Stimulated activated CD4-positive, alpha-beta T cell treated with anti-CD3 and anti-CD28 coated beads, TNF-alpha, amount 100 ng/mL, for 24 hours (primary cell): ENCODE measurements around the gene IRF4.
"Not testable (repeated sequence)": the region's sequence is repeated elsewhere in the genome, so short reads cannot be mapped to it uniquely, and the experiment has no call there.

Experiments
- DNase-seq, 3 experiments: peaks; one replicate each; pipeline ENCODE4 v3.0.0-alpha.2; 2020; ENCODE audit warnings: low read depth in 3 of 3

IRF4 gene

DNA sequence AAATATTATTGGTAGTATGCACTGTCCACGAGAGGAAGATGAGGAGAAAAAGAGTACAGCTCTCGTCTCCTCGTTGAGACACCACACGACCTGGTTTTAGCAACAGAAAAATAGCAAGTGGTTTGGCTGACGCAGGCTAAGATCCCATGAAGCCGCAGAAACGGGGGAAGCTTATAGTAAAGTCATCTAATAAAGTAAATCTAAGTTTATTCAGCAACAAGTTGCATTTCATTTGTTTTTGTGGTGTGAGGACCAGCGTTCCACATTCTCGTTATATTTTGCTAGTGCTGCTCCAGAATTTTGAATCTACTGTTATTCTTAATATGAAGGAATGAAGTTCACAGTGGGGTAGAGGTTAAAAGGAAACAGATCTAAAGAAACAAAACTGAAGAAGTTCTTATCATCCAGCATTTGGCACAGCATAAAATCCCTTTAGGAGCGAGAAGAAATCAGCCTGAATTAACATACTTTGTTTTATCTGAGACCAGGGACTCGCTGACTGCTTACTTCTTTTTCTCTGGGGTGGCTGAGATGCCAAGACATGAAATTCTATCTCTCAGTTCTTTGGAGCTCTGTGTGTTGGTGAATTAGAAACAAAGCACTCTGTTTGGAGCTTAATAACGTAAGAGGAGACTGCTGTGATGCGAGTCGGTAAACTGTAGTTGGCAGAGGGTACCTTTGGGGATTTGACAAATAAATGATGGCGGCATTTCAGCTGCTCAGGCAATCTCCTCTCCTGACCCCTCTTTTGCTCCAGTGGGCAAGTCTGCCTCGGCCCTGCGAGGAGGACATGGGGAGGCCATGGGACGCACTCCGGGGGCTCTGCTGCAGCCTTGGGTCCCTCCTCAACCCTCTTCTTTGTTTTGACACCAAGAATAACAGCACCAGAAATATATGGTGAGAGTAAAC lies 24.9 kb upstream of the IRF4 start:
- DNase-seq = no peak

DNA sequence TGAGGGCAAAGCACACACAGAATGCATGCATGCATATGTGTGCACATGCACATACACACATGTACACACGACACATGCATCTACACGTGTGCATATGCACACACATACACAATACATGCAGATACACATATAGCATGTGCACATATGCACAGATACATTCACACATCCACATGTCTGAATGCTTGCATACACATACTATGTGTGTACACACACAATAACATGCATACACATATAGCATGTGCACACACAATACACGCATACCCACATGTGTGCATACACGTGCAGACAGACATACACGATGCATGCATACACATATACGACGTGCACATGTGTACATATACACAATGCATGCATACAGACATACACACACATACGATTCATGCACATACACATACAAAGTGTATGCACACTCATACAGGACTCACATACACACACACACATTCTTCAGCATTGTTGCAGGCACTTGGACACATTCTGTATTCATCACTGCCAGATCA lies 24.2 kb upstream of the IRF4 start:
- DNase-seq = no peak

DNA sequence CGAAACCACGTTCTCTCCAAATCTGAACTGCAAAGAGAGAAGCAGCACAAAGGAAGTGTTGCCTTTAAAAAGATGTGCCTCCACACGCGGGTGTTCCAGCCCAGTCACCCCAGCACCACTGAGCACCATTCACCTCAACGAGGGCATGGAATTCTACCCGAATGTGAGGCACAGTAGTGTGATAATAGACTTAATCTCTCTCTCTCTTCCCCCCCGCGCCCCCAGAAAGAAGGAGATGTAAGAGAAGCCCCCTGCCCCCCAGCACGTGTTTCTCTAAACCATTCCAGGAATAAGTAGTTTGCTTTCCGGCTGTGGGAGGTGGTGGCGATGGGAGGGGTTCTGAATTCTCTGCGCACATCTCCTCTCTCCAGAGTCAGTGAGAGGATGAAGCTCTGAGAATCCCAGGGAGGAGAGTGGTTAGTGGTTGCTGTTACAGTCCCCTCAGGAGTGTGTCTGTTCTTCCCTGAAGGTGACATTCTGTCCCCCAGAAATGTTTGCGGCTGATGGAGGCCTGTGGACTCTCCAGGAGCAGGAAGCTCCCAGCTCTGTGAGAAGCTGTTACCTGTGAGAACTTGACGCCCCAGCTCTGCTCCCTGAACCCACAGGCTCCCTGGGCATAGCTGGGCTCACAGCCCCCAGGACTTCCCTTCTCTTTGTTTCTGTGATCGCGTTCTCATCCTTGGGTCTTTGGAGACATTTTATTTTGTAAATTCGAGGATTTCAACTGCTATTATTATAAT lies 23.5 kb upstream of the IRF4 start:
- DNase-seq = no peak

DNA sequence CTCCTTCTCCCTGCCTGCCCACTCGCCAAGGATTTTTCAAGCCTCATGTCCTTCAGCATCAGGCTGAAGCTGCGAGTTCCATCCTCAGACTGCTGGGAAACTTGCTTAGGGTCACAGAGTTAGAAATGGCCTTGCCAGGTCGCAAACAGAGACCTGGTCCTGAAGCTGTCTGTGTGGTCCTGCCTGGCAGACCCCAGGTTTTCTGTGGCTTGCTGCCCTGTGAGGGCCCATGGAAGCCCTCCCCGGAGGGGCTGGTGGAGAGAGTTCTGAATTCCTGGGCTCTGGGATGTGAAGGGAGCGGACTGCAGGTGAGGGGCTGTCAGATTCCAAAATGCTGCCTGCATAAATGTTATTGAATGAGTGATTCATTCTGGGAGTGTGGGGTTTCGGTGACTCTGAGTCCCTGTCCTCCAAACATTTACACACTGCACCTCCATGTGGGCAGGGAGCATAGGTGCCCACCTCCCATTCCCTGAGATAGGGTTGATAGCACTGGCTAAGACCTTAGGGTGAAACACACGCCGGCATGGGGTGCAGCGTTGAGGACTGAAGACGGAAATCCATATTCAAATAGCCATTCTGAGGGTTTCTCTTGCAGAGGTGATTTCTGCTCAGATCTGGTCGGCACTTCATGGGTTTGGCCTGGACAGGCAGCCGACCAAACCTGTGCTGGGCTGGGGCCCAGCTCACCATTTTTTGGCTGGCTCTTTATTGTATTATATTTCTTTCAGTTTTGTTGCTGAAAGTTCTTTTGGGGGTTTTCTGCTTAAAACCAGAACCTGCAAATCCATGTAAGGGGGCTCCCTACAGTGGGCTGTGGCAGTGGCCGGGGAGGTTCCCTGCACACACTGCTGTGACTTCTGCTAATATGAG lies 21.8 kb upstream of the IRF4 start:
- DNase-seq = no peak

DNA sequence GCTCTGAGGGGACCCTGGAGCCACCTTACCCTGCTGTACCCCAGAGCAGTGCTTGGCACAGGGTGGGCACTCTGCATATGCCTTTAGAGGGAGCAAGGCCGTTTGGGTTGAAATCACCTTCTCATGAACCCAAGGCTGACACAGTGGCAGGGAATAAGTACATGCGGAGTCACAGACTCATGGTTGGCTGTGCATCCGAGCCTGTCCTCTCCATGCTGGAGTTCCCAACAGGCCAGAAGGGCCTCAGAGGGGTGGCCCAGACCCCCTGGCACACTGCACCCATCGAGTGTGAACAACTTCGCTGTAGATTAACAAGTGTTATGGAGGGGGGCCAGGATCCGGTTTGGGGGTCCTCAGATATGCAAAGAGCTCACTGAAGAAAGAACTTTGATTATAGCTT lies 21.0 kb upstream of the IRF4 start:
- no peak for DNase-seq

DNA sequence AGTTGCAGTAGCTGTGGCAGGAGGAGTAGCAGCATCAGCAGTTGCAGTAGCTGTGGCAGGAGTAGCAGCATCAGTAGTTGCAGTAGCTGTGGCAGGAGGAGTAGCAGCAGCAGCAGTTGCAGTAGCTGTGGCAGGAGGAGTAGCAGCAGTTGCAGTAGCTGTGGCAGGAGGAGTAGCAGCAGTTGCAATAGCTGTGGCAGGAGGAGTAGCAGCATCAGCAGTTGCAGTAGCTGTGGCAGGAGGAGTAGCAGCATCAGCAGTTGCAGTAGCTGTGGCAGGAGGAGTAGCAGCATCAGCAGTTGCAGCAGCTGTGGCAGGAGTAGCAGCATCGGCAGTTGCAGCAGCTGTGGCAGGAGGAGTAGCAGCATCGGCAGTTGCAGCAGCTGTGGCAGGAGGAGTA lies 19.7 kb upstream of the IRF4 start:
- not testable (repeated sequence) for DNase-seq

DNA sequence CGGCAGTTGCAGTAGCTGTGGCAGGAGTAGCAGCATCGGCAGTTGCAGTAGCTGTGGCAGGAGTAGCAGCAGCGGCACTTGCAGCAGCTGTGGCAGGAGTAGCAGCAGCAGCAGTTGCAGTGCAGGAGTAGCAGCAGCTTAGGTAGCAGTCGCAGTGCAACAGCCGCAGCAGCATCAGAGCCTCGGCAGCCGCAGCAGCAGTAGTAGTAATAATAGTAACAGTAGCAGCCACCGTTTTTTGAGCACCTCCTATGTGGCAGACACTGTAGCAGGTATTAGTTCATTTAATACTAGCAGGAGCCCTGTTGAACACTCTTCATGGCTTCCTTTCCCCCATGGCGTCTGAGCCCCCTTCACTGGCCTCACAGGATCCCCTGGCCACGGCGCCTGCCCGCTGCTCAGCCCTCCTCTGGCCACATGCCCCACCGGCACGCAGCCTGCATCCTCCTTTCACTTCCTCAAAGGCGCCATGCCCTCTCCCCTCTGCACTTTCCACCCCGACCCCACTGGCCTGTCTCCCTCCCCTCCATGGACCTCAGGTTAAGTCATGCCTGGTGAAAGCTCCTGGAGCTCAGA lies 19.1 kb upstream of the IRF4 start:
- no peak for DNase-seq

DNA sequence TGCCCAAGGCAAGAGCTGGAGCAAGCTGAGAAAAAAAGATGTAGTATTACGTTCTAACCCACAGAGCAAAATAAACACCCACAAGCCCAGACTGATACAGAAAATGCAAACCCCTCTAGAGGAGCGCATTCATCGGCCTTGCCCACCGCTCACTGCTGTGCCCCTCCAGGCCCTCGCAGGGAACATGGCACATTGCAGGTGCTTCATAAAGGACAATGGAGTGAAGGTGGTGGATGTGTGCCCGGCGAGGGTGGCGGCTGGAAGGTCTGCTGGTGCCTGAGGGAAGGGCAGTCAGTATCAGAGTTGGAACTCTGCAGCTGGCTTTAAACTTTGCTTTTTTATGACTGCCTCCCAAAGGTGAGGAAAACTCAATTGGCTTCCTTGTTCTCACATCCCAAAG lies 18.5 kb upstream of the IRF4 start:
- DNase-seq = no peak

DNA sequence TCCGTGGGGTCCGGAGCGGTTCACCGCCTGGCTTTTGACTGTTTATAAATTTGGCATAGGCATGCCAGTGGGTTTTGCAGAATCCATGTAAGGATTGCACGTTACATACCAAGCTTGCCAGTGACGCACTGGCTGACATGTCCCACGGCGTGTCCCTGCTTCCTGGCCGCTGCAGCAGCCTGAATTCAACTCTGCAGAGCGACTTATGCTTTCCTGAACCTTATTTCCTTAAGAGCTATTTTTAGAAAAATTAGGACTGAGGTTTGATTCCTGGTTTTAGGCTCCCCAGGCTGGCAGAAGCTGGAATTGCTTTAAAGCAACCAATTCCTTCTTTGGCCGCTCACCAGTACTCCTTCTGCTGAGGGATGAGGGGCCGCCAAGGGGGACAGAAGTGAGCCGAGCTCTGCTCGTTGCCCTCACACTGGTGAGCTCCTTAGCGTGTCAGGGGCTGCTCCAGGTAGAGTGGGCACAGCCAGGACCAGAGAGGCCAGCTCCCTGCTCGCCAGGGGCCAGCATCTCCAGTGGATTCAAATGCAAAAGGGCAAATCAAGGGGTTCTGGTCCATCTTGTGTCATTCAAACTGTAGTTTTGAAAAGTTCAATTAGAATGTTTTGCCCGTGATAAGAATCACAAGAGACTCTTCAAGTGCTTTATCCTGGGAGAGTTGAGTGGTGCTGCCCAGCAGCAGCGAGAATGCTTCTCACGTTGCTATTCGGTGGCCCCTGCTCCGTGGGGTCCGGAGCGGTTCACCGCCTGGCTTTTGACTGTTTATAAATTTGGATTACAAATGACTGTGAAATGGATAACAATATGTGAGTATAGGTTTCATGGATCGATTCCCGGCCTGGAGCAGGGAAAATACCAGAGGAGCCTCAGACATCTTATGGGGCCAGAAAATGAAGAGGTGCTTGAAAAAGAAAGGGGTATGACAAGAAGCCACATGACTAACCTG lies 17.5 kb upstream of the IRF4 start:
- no peak for DNase-seq

DNA sequence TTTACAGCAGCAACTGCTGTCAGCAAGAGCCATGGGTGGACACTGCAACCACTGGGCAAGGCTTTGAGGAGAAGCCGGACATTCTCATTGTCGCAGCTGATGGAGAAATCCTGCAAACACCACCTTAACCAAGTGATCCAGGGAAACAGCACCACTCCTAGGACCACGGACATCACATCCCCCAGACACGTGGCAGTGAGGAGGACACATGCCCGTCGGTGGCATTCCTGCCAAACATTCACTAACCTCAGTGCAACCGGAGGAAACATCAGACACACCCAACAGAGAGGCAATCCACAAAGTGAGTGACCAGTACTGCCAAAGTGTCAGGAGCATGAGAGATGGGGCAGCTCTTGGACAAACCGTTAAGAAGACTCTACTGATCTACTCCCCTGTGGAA lies 16.6 kb upstream of the IRF4 start:
- DNase-seq = no peak

DNA sequence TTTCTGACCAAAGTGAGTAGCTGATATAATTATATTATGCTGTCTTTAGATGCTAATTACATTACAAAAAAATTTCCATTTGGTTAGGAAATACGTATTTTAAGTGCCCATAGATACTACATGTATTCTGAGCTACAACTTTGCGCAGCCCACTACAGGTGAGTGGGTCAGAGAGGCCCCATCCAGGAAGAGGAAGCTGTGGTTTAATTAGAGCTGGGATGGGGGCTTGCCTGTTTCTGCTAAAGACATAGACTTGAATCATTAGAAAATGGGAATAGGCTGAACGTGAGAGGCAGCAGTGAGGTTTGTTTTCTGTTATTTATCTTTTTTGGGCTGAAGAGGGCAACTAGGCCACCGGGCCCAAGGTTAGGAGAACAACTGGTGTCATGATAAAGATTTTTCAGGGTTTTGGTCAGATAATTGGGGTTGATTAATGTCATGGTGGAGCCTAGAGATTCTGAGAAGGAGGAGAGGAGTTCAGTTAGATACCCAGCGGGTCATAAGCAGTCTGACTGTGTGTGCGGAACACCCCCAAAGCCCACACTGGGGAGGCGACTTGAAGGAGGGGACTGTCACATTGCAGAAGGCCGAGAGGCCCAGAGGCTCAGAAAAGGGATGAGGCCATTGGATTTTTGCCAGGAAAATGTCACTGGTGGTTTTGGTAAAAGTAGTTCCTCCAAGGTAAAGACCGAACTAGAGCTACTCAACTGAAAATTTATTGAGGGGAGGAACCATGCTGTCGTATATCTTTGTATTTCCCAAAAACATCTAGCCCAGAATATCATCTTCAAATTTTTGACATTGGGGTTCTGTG lies 14.5 kb upstream of the IRF4 start:
- no peak for DNase-seq

DNA sequence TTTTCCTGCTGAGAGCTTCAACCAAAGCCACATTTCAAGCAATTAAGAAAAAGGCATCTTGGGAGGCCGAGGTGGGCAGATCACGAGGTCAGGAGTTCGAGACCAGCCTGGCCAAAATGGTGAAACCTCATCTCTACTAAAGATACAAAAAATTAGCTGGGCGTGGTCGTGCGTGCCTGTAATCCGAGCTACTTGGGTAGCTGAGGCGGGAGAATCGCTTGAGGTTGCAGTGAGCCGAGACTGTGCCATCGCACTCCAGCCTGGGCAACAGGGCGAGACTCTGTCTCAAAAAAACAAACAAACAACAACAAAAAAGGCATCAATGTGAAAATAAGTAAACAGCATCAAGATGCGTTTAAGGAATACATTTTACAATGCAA lies 13.9 kb upstream of the IRF4 start:
- not testable (repeated sequence) for DNase-seq

DNA sequence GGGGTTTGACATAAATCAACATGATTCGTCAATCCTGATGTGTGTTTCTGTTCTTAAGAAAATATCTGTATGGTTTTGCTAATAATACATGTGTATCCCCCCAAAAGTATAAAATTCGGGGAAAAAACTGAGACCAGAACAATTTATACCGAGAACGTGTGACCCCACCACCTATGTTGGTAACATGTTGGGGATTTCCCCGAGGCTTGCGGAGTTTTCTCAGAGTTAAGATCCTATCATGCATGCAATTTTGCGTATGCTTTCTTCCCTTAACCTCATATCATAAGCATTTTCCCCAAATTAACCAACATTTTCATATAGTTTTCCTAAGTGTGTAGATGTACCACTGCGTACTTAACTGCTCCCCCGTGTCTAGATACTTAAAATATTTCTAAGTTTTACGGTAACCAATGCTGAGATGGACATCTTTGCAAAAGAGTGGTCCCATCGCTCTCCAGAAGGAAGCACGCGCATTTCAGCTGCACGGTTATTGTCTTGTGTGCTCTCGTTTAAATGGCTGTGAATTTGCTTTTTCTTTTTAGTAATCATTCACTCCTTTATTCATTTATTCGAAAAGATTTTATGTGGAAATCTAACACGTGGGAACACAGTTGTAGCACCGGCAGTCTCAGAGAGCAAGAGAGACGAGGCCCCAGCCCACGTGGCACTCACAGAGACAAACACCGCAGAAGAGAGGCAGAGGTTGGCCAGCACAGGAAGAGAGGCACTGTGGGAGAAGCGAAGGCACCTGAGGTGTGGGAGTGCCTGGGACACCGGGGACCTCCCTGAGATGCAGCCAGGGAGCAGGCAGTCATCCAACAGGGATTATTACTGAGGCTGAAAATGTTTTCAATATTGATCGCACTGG lies 13.2 kb upstream of the IRF4 start:
- no peak for DNase-seq

DNA sequence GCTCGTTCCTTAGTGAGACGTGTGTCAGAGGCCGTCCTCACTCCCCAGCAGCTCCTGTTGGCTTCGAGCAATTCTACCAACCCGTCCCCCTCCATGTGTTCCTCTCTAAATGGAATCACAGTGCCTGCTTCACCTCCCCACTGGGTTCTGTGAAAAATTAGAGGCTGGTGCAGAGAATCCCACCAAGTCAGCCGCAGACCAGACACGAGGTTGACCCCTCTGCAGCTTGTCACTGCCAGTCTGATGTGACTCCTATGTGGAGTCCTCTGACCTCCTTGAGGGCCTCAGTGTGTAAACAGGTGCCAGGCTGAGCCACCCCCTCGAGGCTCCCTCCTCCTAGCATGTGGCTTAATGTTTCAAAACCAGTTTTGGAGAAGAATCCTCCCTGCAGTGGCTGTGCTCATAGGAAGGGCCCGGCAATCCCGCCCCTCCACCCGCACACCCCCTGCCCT lies 12.6 kb upstream of the IRF4 start:
- no peak for DNase-seq

DNA sequence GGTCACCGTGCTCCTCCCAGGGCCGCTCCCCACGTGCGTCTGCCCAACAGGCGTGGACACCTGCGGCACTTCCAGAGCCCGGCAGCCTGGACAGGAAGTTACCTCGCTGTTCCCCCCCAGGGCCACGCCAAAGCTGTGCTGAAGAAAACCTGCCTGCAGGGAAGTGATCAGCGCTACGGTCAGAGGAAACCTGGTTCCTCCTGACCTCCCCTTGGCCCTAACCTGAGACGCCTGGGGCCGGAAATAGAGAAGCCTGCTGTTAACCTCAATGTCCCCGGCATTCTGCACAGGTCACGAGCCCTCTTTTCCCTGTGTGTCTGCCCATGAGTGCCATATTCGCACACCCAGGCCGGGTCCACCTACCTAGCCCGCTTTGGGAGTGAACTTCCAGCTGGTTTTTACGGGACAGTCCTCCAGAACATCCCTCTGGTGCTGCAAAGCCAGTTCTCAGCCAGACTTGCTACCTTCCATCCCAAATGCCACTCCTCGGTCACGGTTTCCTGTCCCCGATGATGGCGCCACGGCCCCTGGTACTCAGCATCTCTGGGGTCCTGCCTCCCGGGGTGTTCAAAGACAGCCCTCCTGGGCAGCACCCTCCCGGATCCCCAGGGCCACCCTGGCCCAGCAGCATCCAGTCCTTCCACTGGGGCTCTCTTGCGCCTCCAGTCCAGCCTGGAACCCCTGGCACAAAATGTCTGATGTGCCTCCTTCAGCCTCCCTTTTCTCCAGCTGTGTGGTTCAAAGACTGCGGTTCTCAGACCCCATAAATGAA lies 12.0 kb upstream of the IRF4 start:
- DNase-seq = no peak

DNA sequence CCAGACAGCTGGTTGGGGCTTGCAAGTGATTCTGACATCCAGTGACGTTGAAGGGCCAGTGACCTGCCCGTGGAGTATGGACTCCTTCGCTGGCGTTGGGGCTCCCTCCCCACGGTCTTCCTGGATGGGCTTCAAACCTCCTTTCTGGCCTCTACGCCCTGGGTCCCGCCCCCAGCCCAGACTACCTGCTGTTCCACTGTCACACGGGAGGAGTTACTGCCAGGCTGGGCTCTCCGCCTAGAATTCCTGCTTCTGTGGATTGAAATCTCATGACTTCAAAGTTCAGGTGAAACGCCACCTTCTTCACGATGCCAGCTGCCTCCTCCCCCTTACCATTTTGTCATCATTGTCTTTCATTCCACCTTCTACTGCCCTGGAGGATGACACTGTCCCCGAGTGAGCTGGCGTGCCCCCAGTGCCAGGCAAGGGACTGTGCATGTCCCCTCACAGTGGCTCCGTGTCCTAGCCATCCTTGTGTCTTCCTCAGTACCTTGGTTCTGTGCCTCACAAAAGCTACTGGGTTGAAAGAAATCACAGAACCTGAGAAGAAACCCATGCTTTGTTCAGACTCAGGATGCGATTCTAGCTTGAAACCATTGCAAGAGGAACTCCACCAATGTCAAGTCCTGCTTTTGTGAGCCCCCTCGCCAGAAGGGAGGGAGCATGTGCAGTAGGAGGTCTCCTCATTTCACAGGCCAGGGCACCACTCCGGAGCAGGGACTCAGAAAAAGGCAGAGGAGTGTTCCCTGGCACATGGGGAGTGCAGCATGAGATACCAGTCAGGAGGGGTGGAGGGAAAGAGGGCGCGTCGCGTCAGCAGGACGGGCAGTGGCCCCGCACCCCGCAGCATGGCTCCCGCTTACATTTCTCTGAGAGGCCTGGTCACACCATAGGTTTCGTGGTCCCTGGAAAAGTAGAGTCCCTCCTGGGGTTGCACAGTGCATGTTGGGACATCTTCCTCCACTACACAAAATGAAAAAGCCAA lies 11.0 kb upstream of the IRF4 start:
- no peak for DNase-seq
